HepG2 (cell line): ENCODE data around the gene ZKSCAN8. TPM values are rescaled to one million over a fixed set of nuclear protein-coding genes. Genes with fewer than 3 reads are reported as not detected.
A peak's percentile ranks its signal among the peaks of the same experiment; 100 is the strongest.

Source experiments
- FOXK1 ChIP-seq: sonication (generic); formaldehyde crosslinking; IDR thresholded peaks from 2 replicates; pipeline ENCODE4 v1.4.0; 2020; ENCODE audit warnings: low read depth, missing genetic modification reagents, borderline replicate concordance
- KLF13 ChIP-seq: sonication (generic); formaldehyde crosslinking; IDR thresholded peaks from 2 replicates; pipeline ENCODE4 v1.4.0; 2020; ENCODE audit warnings: mild to moderate bottlenecking, missing genetic modification reagents
- KLF15 ChIP-seq: sonication (generic); formaldehyde crosslinking; IDR thresholded peaks from 2 replicates; pipeline ENCODE4 v1.8.1; 2023; ENCODE audit warnings: borderline replicate concordance, mild to moderate bottlenecking, inconsistent platforms, missing genetic modification reagents, mixed read lengths
- MED8 ChIP-seq: sonication (generic); formaldehyde crosslinking; IDR thresholded peaks from 2 replicates; pipeline ENCODE4 v1.8.1; 2023; ENCODE audit warnings: mild to moderate bottlenecking, missing genetic modification reagents; ENCODE audit not compliant: insufficient replicate concordance
- MTF2 ChIP-seq: sonication (generic); formaldehyde crosslinking; IDR thresholded peaks from 2 replicates; pipeline ENCODE4 v1.5.0; 2020; ENCODE audit warnings: missing genetic modification reagents, borderline replicate concordance
- MZF1 ChIP-seq: sonication (generic); formaldehyde crosslinking; IDR thresholded peaks from 2 replicates; pipeline ENCODE4 v1.8.1; 2023; ENCODE audit warnings: mild to moderate bottlenecking, missing genetic modification reagents, borderline replicate concordance
- NR2F1 ChIP-seq, 2 experiments: fragments of 450-650 bp in 1 of 2; formaldehyde crosslinking in 1 of 2; IDR thresholded peaks; 2 replicates each; pipeline versions ENCODE4 v1.5.0 to v1.6.1; 2016 to 2020; ENCODE audit warnings: mild to moderate bottlenecking in 1 of 2, missing compliant biosample characterization in 1 of 2, missing genetic modification reagents in 1 of 2, moderate library complexity in 1 of 2
- REL ChIP-seq: sonication (generic); formaldehyde crosslinking; conservative IDR thresholded peaks from 2 replicates; pipeline ENCODE4 v1.8.0; 2022; ENCODE audit warnings: mild to moderate bottlenecking, missing genetic modification reagents, moderate library complexity
- SALL2 ChIP-seq: sonication (generic); formaldehyde crosslinking; IDR thresholded peaks from 2 replicates; pipeline ENCODE4 v1.8.1; 2023; ENCODE audit warnings: mild to moderate bottlenecking, missing genetic modification reagents, inconsistent platforms
- ZC3H4 ChIP-seq: sonication (generic); formaldehyde crosslinking; IDR thresholded peaks from 2 replicates; pipeline ENCODE4 v1.4.0; 2020; ENCODE audit warnings: missing genetic modification reagents, borderline replicate concordance
- ZNF343 ChIP-seq: sonication (generic); formaldehyde crosslinking; IDR thresholded peaks from 2 replicates; pipeline ENCODE4 v1.4.0; 2020; ENCODE audit warnings: mild to moderate bottlenecking, missing genetic modification reagents
- ZNF629 ChIP-seq: sonication (generic); formaldehyde crosslinking; conservative IDR thresholded peaks from 2 replicates; pipeline ENCODE4 v1.5.0; 2020; ENCODE audit warnings: missing genetic modification reagents
- ZNF737 ChIP-seq: sonication (generic); formaldehyde crosslinking; IDR thresholded peaks from 2 replicates; pipeline ENCODE4 v1.5.0; 2020; ENCODE audit warnings: missing genetic modification reagents, mild to moderate bottlenecking, borderline replicate concordance
- ZNF772 ChIP-seq: sonication (generic); formaldehyde crosslinking; IDR thresholded peaks from 2 replicates; pipeline ENCODE4 v1.5.0; 2020; ENCODE audit warnings: mild to moderate bottlenecking, missing genetic modification reagents
- polyA plus RNA-seq, 8 experiments: library from polyadenylated mRNA; depleted of rRNA in 3 of 8; stranded (reverse) in 7 of 8; unstranded in 1 of 8; fragments of >200 nt; fragmentation: Illumina TruSeq in 4 of 8; extraction: Trizol in 4 of 8; gene quantifications; 2 replicates each; pipeline versions ENCODE4 v1.2.1 to v1.2.3, GENCODE V29; 2011 to 2016; ENCODE audit warnings: low read depth in 4 of 8, missing spikeins in 1 of 8, mixed read lengths in 1 of 8; ENCODE audit not compliant: insufficient read depth in 1 of 8
- total RNA-seq, 5 experiments: library from RNA; depleted of rRNA; stranded (reverse); fragments of >200 nt; fragmentation: Illumina TruSeq; extraction: Trizol; gene quantifications; 2 replicates each; pipeline ENCODE4 v1.2.3, GENCODE V29; 2016; ENCODE audit warnings: low read depth in 1 of 5
- TF ChIP-seq, protein P1 (sequence below): sonication (generic); formaldehyde crosslinking; IDR thresholded peaks from 2 replicates; pipeline ENCODE4 v1.5.1; 2020; ENCODE audit warnings: mild to moderate bottlenecking, missing genetic modification reagents, borderline replicate concordance
- TF ChIP-seq, protein P2 (sequence below), 2 experiments: sonication (generic) in 1 of 2; formaldehyde crosslinking in 1 of 2; IDR thresholded peaks; 2 replicates each; pipeline versions ENCODE4 v1.5.1 to v1.6.1; 2011 to 2020; ENCODE audit warnings: borderline replicate concordance in 1 of 2, low read depth in 1 of 2, low read length in 1 of 2, mild to moderate bottlenecking in 1 of 2, missing genetic modification reagents in 1 of 2, moderate library complexity in 1 of 2
- TF ChIP-seq, protein P3 (sequence below): fragments of 450-650 bp; IDR thresholded peaks from 2 replicates; pipeline ENCODE4 v1.6.1; 2017
- TF ChIP-seq, protein P4 (sequence below): sonication (generic); formaldehyde crosslinking; conservative IDR thresholded peaks from 2 replicates; pipeline ENCODE4 v1.4.0; 2020; ENCODE audit warnings: missing genetic modification reagents
- TF ChIP-seq, protein P5 (sequence below): IDR thresholded peaks from 2 replicates; pipeline ENCODE4 v1.6.1; 2016; ENCODE audit warnings: low read depth, control low read depth

Gene ZKSCAN8
- total and polyA plus RNA-seq, 2 of the 13 experiments (the other 11 are each of a cell fraction or from before 2014, with no cell fraction given): 12.4 to 20.9 TPM

DNA sequence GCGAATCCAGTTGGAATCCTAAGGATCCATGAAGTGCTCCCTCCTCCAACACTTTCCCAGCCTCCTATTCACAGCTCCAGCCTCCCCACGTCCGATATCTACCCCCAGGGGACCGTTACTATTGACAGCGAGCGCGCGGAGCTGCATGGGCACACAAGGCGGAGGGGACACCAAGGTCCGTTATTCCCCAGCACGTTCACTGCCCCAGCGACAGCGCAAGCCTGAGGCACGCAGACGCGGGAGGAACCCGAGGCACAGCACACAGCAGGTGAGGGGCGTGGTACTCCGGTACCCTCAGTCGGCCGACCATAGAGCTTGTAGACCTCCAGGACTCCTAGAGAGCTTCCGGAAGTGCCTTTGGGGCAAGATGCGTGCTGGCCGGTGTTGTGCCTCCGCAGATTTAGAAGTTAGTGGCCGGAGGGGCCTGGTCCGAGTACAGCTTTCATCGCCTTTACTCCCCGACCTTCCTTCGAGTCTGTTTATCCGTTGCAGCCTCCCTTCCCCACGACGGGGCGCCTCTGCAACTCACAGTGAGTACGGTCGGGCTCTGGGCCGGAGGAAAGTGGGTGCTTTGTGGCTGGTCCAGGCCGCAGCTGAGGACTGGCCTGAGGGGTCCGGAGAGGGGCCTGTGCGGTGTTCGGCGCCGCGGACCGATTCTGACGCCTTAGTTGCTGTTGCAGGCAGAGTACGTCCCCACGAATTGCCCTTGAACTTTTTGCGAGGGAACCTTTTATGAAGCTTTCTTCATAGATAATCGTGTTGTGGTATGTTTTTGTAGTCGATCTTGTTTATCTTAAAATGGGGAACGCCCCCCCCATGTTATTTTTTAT is at the start of gene ZKSCAN8 (continued):
- TF ChIP-seq, protein P1, sequence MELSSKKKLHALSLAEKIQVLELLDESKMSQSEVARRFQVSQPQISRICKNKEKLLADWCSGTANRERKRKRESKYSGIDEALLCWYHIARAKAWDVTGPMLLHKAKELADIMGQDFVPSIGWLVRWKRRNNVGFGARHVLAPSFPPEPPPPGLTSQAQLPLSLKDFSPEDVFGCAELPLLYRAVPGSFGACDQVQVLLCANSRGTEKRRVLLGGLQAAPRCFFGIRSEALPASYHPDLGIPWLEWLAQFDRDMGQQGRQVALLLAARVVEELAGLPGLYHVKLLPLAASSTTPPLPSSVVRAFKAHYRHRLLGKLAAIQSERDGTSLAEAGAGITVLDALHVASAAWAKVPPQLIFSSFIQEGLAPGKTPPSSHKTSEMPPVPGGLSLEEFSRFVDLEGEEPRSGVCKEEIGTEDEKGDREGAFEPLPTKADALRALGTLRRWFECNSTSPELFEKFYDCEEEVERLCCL: peak; percentile 94; the same call in 1 of the 2 replicates
- peak; percentile 95; the same call in 1 of the 2 replicates for TF ChIP-seq ZNF343 (CRISPR knock-in tag)
- peak; percentile 94 for TF ChIP-seq FOXK1
- TF ChIP-seq, protein P2, sequence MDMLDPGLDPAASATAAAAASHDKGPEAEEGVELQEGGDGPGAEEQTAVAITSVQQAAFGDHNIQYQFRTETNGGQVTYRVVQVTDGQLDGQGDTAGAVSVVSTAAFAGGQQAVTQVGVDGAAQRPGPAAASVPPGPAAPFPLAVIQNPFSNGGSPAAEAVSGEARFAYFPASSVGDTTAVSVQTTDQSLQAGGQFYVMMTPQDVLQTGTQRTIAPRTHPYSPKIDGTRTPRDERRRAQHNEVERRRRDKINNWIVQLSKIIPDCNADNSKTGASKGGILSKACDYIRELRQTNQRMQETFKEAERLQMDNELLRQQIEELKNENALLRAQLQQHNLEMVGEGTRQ (IDR thresholded peaks at IDR 0.05; ENCODE audit: low read depth, low read length): no peak
- TF ChIP-seq, protein P2 (CRISPR knock-in tag; IDR thresholded peaks at IDR 0.05; ENCODE audit: borderline replicate concordance): peak; percentile 20; the same call in 1 of the 2 replicates
- peak; percentile 78 for TF ChIP-seq KLF15 (CRISPR knock-in tag)
- 0 out of 2 replicates have a peak, but pooled peaks have one; percentile 57 for TF ChIP-seq ZC3H4 (CRISPR knock-in tag)
- no peak; the same call in 1 of the 2 replicates for TF ChIP-seq ZNF629 (CRISPR knock-in tag)
- TF ChIP-seq, protein P3, sequence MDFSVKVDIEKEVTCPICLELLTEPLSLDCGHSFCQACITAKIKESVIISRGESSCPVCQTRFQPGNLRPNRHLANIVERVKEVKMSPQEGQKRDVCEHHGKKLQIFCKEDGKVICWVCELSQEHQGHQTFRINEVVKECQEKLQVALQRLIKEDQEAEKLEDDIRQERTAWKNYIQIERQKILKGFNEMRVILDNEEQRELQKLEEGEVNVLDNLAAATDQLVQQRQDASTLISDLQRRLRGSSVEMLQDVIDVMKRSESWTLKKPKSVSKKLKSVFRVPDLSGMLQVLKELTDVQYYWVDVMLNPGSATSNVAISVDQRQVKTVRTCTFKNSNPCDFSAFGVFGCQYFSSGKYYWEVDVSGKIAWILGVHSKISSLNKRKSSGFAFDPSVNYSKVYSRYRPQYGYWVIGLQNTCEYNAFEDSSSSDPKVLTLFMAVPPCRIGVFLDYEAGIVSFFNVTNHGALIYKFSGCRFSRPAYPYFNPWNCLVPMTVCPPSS: no peak
- peak; percentile 46; the same call in 1 of the 2 replicates for TF ChIP-seq MZF1 (CRISPR knock-in tag)
- peak; percentile 88; the same call in 1 of the 2 replicates for TF ChIP-seq KLF13 (CRISPR knock-in tag)
- TF ChIP-seq, protein P4, sequence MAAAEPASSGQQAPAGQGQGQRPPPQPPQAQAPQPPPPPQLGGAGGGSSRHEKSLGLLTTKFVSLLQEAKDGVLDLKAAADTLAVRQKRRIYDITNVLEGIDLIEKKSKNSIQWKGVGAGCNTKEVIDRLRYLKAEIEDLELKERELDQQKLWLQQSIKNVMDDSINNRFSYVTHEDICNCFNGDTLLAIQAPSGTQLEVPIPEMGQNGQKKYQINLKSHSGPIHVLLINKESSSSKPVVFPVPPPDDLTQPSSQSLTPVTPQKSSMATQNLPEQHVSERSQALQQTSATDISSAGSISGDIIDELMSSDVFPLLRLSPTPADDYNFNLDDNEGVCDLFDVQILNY: no peak
- peak; percentile 95 for TF ChIP-seq SALL2
- TF ChIP-seq NR2F1 (CRISPR knock-in tag; IDR thresholded peaks at IDR 0.05): no peak
- TF ChIP-seq MED8 (CRISPR knock-in tag): peak; percentile 87
- TF ChIP-seq MTF2: peak; percentile 81; the same call in 1 of the 2 replicates
- TF ChIP-seq, protein P5, sequence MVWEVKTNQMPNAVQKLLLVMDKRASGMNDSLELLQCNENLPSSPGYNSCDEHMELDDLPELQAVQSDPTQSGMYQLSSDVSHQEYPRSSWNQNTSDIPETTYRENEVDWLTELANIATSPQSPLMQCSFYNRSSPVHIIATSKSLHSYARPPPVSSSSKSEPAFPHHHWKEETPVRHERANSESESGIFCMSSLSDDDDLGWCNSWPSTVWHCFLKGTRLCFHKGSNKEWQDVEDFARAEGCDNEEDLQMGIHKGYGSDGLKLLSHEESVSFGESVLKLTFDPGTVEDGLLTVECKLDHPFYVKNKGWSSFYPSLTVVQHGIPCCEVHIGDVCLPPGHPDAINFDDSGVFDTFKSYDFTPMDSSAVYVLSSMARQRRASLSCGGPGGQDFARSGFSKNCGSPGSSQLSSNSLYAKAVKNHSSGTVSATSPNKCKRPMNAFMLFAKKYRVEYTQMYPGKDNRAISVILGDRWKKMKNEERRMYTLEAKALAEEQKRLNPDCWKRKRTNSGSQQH (CRISPR knock-in tag): peak; percentile 94
- TF ChIP-seq ZNF737 (CRISPR knock-in tag): no peak; the same call in 1 of the 2 replicates
- TF ChIP-seq ZNF772 (CRISPR knock-in tag): peak; percentile 95
- peak; percentile 89 for TF ChIP-seq REL (CRISPR knock-in tag)
